ENCODE data around the gene HDHD3.

HDHD3 gene

DNA sequence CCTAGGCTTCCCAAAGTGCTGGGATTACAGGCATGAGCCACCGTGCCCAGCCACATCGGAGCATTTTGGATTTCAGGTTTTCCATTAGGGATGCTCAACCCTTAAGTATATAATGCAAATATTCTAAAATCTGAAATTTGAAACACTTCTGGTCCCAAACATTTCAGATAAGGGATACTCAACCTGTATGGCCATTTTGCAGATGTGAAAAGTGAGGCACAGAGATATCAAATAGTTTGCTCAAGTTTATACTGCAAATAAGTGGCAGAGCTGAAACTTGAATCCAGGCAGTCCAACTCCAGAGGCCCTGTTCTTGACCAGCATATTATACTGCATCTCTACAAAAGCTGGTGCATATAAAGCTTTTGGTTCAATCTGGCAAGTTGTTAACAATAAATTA, 39.1 kb downstream of the HDHD3 start:
- DNase-seq (ENCODE audit: low read depth in 2 of 2, low spot score in 1 of 2) = no peak

DNA sequence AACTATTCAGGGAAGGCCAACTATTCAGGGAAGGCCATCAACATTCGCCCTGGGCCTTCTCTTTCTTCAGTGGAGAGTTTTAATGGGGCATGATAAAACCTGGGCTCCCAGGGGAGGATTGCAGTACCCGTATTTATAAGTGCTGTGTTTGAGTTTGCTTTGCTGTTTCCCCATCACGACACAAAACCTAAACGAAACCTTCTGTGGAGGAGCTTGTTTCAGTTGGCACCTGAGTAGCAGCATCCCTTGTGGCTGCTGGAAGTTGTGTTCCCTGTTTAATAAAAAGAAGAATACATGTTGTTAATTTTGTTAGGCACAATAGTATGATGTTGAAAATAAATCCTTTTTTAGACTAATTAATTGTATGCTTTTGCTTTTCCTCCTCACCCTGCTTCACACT, 45.0 kb downstream of the HDHD3 start:
- DNase-seq (ENCODE audit: low read depth in 2 of 2, low spot score in 1 of 2) = no peak

DNA sequence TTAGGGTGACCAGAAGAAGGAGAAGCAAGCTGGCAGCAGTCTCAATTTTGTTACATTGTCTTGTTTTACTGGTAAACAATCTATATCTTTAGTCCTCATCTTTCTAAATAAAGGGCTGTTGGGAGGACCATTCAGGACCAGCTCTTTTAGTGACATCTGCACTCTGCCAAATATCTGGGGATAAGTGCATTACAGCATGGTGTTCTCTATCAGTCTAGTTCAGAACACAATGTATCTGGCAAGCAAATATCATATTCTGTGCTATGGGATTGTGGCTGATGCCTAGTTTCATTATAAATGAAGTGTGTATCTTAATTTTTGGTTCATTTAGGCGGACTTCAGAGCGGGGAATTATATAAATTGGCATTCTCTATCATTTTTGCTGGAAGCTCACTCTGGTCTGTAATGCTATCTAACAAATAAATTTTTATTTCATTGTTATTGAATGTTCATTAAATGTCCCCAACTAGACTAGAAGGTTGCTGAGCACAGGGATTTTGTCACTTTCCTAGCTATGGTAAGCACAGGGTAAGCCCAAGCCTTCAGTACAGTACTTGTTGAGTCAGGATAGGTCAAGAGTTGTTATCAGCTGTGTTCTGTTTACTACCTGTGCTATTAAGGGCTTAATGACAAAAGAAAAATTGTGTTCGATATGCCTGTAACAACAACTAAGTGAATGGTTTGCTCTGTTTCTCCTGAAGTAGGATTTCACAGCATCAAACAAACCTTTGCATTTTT, 48.6 kb downstream of the HDHD3 start:
- no peak for DNase-seq (ENCODE audit: low read depth in 2 of 2, low spot score in 1 of 2)

DNA sequence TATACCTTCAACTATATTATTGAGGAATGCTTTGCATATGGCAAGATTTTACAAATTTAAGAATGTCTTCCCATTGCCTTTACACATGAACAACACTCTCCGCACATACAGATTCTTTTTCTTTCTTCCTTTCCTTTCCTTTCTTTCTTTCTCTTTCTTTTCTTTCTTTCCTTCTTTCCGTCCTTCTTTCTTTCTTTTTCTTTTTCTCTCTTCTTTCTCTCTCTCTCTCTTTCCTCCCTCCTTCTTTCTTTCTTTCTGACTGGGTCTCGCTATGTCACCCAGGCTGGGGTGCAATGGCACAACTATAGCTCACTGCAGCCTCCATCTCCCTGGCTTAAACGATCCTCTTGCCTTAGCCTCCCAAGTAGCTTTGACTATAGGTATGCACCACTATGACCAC, 50.6 kb downstream of the HDHD3 start:
- DNase-seq (ENCODE audit: low read depth in 2 of 2, low spot score in 1 of 2) = no peak
